HepG2 (cell line): ENCODE data around the gene FAM78A.

ENCODE experiments used
- DPF2 ChIP-seq: sonication (generic); formaldehyde crosslinking; IDR thresholded peaks from 2 replicates; pipeline ENCODE4 v1.4.0; 2020; ENCODE audit warnings: mild to moderate bottlenecking, low read depth, missing genetic modification reagents, borderline replicate concordance
- FOXA1 ChIP-seq, 2 experiments: fragments of 450-650 bp in 1 of 2; sonication (generic) in 1 of 2; formaldehyde crosslinking in 1 of 2; IDR thresholded peaks; 2 replicates each; pipeline versions ENCODE4 v1.4.0 to v1.6.1; 2016 to 2020; ENCODE audit warnings: missing genetic modification reagents in 1 of 2
- GZF1 ChIP-seq: sonication (generic); formaldehyde crosslinking; IDR thresholded peaks from 2 replicates; pipeline ENCODE4 v1.5.1; 2020; ENCODE audit warnings: mild to moderate bottlenecking, missing genetic modification reagents
- NPAS2 ChIP-seq: sonication (generic); formaldehyde crosslinking; IDR thresholded peaks from 2 replicates; pipeline ENCODE4 v1.8.0; 2022; ENCODE audit warnings: mild to moderate bottlenecking, missing genetic modification reagents, borderline replicate concordance
- POLR2AphosphoS5 ChIP-seq: IDR thresholded peaks from 2 replicates; pipeline ENCODE4 v1.6.1; 2012; ENCODE audit warnings: low read depth, low read length
- YY1 ChIP-seq: IDR thresholded peaks from 2 replicates; pipeline ENCODE4 v1.6.1; 2011; ENCODE audit warnings: low read length, low read depth, moderate library complexity, mild to moderate bottlenecking; ENCODE audit not compliant: insufficient read depth, insufficient replicate concordance
- ZNF33B ChIP-seq: sonication (generic); formaldehyde crosslinking; IDR thresholded peaks from 2 replicates; pipeline ENCODE4 v1.5.1; 2020; ENCODE audit warnings: mild to moderate bottlenecking, missing genetic modification reagents
- ZNF513 ChIP-seq: sonication (generic); formaldehyde crosslinking; conservative IDR thresholded peaks from 2 replicates; pipeline ENCODE4 v1.5.0; 2020; ENCODE audit warnings: missing genetic modification reagents
- TF ChIP-seq, protein P1 (sequence below): sonication (generic); formaldehyde crosslinking; IDR thresholded peaks from 2 replicates; pipeline ENCODE4 v1.4.0; 2020; ENCODE audit warnings: missing genetic modification reagents

- no peak for TF ChIP-seq FOXA1 (IDR thresholded peaks at IDR 0.05)
- no peak for TF ChIP-seq FOXA1 (CRISPR knock-in tag; IDR thresholded peaks at IDR 0.05)
- TF ChIP-seq DPF2 (CRISPR knock-in tag), result no peak
- no peak for TF ChIP-seq GZF1
- TF ChIP-seq, protein P1, sequence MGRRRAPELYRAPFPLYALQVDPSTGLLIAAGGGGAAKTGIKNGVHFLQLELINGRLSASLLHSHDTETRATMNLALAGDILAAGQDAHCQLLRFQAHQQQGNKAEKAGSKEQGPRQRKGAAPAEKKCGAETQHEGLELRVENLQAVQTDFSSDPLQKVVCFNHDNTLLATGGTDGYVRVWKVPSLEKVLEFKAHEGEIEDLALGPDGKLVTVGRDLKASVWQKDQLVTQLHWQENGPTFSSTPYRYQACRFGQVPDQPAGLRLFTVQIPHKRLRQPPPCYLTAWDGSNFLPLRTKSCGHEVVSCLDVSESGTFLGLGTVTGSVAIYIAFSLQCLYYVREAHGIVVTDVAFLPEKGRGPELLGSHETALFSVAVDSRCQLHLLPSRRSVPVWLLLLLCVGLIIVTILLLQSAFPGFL (CRISPR knock-in tag), result no peak
- no peak for TF ChIP-seq ZNF513
- no peak for TF ChIP-seq POLR2AphosphoS5
- TF ChIP-seq YY1, result no peak
- TF ChIP-seq NPAS2, result no peak
- TF ChIP-seq ZNF33B, result no peak
Measured at GRCh38 chr9:131257266-131258025, 18.9 kb downstream of the FAM78A start.
